Astrocyte (in vitro differentiated cells and primary cell): ENCODE data around the gene OPTN. TPM values are rescaled to one million over a fixed set of nuclear protein-coding genes. Genes with fewer than 3 reads are reported as not detected.

Experiments
- DNase-seq: peaks from one replicate; pipeline ENCODE4 v3.0.0-alpha.2; 2010; ENCODE audit warnings: low read depth
- FAIRE-seq: peaks from 2 replicates; lab custom pipeline; 2011; peaks lifted over from hg19 to GRCh38; lab: Jason Lieb, UNC
- H2AFZ ChIP-seq: 2 replicates; pipeline ENCODE4 v1.6.0; 2012; ENCODE audit warnings: low read depth, low read length, inconsistent platforms
- H3K27ac ChIP-seq: 2 replicates; pipeline ENCODE4 v1.5.1; 2011; ENCODE audit warnings: low read depth, low read length, inconsistent platforms
- H3K27me3 ChIP-seq: 2 replicates; pipeline ENCODE4 v1.6.0; 2011; ENCODE audit warnings: low read length, inconsistent platforms; ENCODE audit not compliant: insufficient read depth
- H3K36me3 ChIP-seq: 2 replicates; pipeline ENCODE4 v1.5.1; 2011; ENCODE audit warnings: low read length, inconsistent platforms; ENCODE audit not compliant: insufficient read depth
- H3K4me1 ChIP-seq: 2 replicates; pipeline ENCODE4 v1.5.1; 2011; ENCODE audit warnings: low read length, inconsistent platforms; ENCODE audit not compliant: insufficient read depth
- H3K4me2 ChIP-seq: 2 replicates; pipeline ENCODE4 v1.6.0; 2012; ENCODE audit warnings: low read length, inconsistent platforms
- H3K4me3 ChIP-seq: 2 replicates; pipeline ENCODE4 v1.5.1; 2011; ENCODE audit warnings: low read depth, mild to moderate bottlenecking, low read length, inconsistent platforms; ENCODE audit not compliant: insufficient read depth
- H3K79me2 ChIP-seq: 2 replicates; pipeline ENCODE4 v1.6.0; 2012; ENCODE audit warnings: mild to moderate bottlenecking, low read length, inconsistent platforms; ENCODE audit not compliant: insufficient read depth
- H3K9ac ChIP-seq: 2 replicates; pipeline ENCODE4 v1.6.0; 2012; ENCODE audit warnings: mild to moderate bottlenecking, low read length, inconsistent platforms
- H3K9me3 ChIP-seq: 2 replicates; pipeline ENCODE4 v1.5.1; 2012; ENCODE audit warnings: low read depth, mild to moderate bottlenecking, low read length, inconsistent platforms; ENCODE audit not compliant: insufficient read depth
- H4K20me1 ChIP-seq: 2 replicates; pipeline ENCODE4 v1.6.0; 2012; ENCODE audit warnings: low read length, inconsistent platforms; ENCODE audit not compliant: insufficient read depth
- H3K27ac Mint-ChIP-seq: one replicate; pipeline ENCODE4 v1.8.0; 2021; ENCODE audit warnings: mild to moderate bottlenecking, mixed read lengths; ENCODE audit not compliant: unreplicated experiment
- H3K27me3 Mint-ChIP-seq: one replicate; pipeline ENCODE4 v1.8.0; 2021; ENCODE audit warnings: low read depth, mixed read lengths; ENCODE audit not compliant: unreplicated experiment
- H3K36me3 Mint-ChIP-seq: one replicate; pipeline ENCODE4 v1.8.0; 2021; ENCODE audit warnings: low read depth, mixed read lengths; ENCODE audit not compliant: unreplicated experiment
- H3K4me1 Mint-ChIP-seq: one replicate; pipeline ENCODE4 v1.8.0; 2021; ENCODE audit warnings: low read depth, mixed read lengths; ENCODE audit not compliant: unreplicated experiment
- H3K4me3 Mint-ChIP-seq: one replicate; pipeline ENCODE4 v1.8.0; 2021; ENCODE audit warnings: mild to moderate bottlenecking, moderate library complexity, mixed read lengths; ENCODE audit not compliant: unreplicated experiment
- H3K9me3 Mint-ChIP-seq: one replicate; pipeline ENCODE4 v1.8.0; 2021; ENCODE audit warnings: mild to moderate bottlenecking, mixed read lengths; ENCODE audit not compliant: unreplicated experiment
- EZH2 ChIP-seq: IDR thresholded peaks from 2 replicates; pipeline ENCODE4 v1.6.1; 2012; ENCODE audit warnings: mild to moderate bottlenecking, low read length, inconsistent platforms; ENCODE audit not compliant: insufficient read depth
- total RNA-seq: library from RNA; stranded (reverse); gene quantifications from 2 replicates; pipeline ENCODE4 v1.2.1, GENCODE V29; 2021
- TF ChIP-seq, protein P1 (sequence below): IDR thresholded peaks from 2 replicates; pipeline ENCODE4 v1.5.1; 2011; ENCODE audit warnings: low read depth, mild to moderate bottlenecking, inconsistent platforms, low read length, moderate library complexity; ENCODE audit not compliant: insufficient read depth

OPTN gene
- total RNA-seq, 1 donor from 2014 or later: 164 TPM

DNA sequence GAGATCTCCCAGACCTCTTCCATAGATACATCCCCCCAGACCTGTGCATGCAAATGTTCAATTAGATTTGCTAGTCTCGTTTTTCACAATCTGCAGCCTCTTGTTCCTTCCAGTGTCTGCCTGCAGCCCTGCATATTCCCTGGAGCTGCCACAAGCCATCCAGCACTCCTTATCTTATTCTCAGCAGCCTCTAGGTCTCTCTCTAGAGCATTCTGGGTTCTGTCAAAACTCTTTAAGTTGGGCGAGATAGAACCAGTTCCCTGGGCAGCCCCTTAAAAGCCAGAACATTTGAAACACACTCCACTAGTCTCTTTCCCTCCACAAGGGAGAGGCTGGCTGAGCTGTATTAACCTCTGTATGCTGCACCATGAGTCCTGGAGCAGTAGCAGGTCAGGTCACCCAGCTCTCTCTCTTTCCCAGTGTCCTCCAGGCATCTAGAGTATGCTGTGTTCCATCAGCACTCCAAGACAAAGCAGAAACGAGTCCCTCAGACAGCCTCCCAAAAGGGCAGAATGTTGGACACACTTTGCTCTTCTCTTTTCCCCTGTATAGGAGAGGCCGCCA, 40.7 kb downstream of the OPTN start:
- no peak for FAIRE-seq
- no peak for DNase-seq
- Histone ChIP-seq H3K9me3 (no peaks in the 10 kb centered on the region), H3K27me3 (no peaks in the 10 kb centered on the region), H3K79me2 (no peaks in the 10 kb centered on the region), H3K4me1 (no peaks in the 10 kb centered on the region), H2AFZ (no peak overlapping the region), H3K4me2 (no peak overlapping the region), H3K4me3 (no peak overlapping the region), H3K27ac (no peak overlapping the region), H3K9ac (no peak overlapping the region), H4K20me1 (peaks cover 4% of the 10 kb centered on the region), H3K36me3 (peaks cover 11% of the 10 kb centered on the region)
- H3K4me3 Mint-ChIP-seq: no peak overlapping the region
- TF ChIP-seq, protein P1, sequence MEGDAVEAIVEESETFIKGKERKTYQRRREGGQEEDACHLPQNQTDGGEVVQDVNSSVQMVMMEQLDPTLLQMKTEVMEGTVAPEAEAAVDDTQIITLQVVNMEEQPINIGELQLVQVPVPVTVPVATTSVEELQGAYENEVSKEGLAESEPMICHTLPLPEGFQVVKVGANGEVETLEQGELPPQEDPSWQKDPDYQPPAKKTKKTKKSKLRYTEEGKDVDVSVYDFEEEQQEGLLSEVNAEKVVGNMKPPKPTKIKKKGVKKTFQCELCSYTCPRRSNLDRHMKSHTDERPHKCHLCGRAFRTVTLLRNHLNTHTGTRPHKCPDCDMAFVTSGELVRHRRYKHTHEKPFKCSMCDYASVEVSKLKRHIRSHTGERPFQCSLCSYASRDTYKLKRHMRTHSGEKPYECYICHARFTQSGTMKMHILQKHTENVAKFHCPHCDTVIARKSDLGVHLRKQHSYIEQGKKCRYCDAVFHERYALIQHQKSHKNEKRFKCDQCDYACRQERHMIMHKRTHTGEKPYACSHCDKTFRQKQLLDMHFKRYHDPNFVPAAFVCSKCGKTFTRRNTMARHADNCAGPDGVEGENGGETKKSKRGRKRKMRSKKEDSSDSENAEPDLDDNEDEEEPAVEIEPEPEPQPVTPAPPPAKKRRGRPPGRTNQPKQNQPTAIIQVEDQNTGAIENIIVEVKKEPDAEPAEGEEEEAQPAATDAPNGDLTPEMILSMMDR: no peak
- no peak for TF ChIP-seq EZH2
- no peaks in the 10 kb centered on the region for H3K27me3 Mint-ChIP-seq
- no peak overlapping the region for H3K27ac Mint-ChIP-seq
- H3K4me1 Mint-ChIP-seq: no peaks in the 10 kb centered on the region
- peaks cover 7% of the 10 kb centered on the region for H3K9me3 Mint-ChIP-seq
- peaks cover 48% of the 10 kb centered on the region for H3K36me3 Mint-ChIP-seq

DNA sequence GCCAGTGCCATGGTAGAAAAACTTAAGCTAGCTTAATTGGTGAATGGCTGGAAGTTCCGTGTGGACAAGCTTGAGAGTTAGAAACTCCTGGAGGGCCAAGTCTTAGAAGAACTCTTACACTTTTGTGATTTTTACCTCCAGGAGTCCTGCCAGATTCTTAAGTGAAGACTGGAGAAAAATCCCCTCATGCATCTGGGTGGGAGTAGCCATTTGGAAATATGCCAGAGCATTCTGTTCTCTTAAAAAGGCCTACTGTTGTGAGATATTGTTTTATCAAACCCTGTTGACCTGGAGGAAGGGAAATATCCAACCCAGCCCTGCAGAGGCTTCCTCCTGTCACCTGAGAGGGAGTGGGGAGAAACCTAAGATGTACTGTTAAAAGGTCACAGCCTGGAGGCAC, 43.8 kb downstream of the OPTN start:
- Histone ChIP-seq H3K27me3 (no peaks in the 10 kb centered on the region), H3K79me2 (no peaks in the 10 kb centered on the region), H3K27ac (no peak overlapping the region), H2AFZ (no peak overlapping the region), H4K20me1 (peaks cover 4% of the 10 kb centered on the region), H3K4me1 (no peaks in the 10 kb centered on the region), H3K4me3 (no peak overlapping the region), H3K4me2 (no peak overlapping the region), H3K36me3 (peaks cover 5% of the 10 kb centered on the region), H3K9me3 (no peaks in the 10 kb centered on the region), H3K9ac (no peak overlapping the region)
- DNase-seq (no peak), FAIRE-seq (no peak)
- TF ChIP-seq EZH2: no peak
- TF ChIP-seq, protein P1: no peak
- Mint-ChIP-seq H3K27ac (no peak overlapping the region), H3K36me3 (peaks cover 41% of the 10 kb centered on the region), H3K27me3 (no peaks in the 10 kb centered on the region), H3K4me3 (no peak overlapping the region), H3K9me3 (peaks cover 5% of the 10 kb centered on the region), H3K4me1 (peaks cover 5% of the 10 kb centered on the region)

DNA sequence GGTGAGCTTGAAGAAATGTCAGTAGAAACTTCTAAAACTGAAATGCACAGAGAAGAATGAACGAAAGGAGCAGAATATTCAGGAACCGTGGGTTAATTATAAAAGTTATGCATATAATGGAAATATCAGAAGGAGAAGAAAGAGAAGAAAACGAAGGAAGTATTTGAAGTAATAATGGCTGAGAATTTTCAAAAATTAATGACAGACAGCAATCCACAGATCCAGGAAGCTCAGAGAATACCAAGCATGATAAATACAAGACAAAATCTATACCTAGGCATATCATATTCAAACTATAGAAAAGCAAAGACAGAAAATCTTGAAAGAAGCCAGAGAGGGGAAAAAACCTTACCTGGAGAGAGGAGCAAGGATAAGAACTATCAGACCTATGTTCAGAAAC, 44.9 kb downstream of the OPTN start:
- Mint-ChIP-seq H3K4me3 (no peak overlapping the region), H3K4me1 (peaks cover 5% of the 10 kb centered on the region), H3K36me3 (peaks cover 41% of the 10 kb centered on the region), H3K27me3 (no peaks in the 10 kb centered on the region), H3K9me3 (peaks cover 5% of the 10 kb centered on the region), H3K27ac (no peak overlapping the region)
- H3K9me3 ChIP-seq: no peaks in the 10 kb centered on the region
- H3K4me1 ChIP-seq: no peaks in the 10 kb centered on the region
- no peak for TF ChIP-seq EZH2
- TF ChIP-seq, protein P1: no peak
- H2AFZ ChIP-seq: no peak overlapping the region
- peaks cover 4% of the 10 kb centered on the region for H4K20me1 ChIP-seq
- no peaks in the 10 kb centered on the region for H3K27me3 ChIP-seq
- no peak overlapping the region for H3K4me2 ChIP-seq
- H3K9ac ChIP-seq: no peak overlapping the region
- H3K36me3 ChIP-seq: peaks cover 5% of the 10 kb centered on the region
- no peak for FAIRE-seq
- DNase-seq: no peak
- H3K4me3 ChIP-seq: no peak overlapping the region
- no peak overlapping the region for H3K27ac ChIP-seq
- no peaks in the 10 kb centered on the region for H3K79me2 ChIP-seq
